Effector memory CD8-positive, alpha-beta T cell (primary cell): ENCODE measurements around the gene SCYGR4.

Experiments used
- ATAC-seq: fragments of 150-1000 bp; cut with Tn5 transposase; replicated peaks from 2 replicates; pipeline ENCODE4 v1.10.0; 2021; ENCODE audit warnings: mild to moderate bottlenecking, moderate library complexity
- DNase-seq, 3 experiments: peaks; one replicate each; pipeline ENCODE4 v3.0.0; 2021
- H3K27ac Mint-ChIP-seq, 2 donors: one replicate each; pipeline ENCODE4 v1.8.0; 2022; ENCODE audit warnings: mild to moderate bottlenecking in 2 of 2, mixed read lengths in 2 of 2, moderate library complexity in 2 of 2
- H3K27me3 Mint-ChIP-seq, 2 donors: one replicate each; pipeline ENCODE4 v1.8.0; 2022; ENCODE audit warnings: mixed read lengths in 2 of 2
- H3K36me3 Mint-ChIP-seq: one replicate; pipeline ENCODE4 v1.8.0; 2022; ENCODE audit warnings: mild to moderate bottlenecking, moderate library complexity, mixed read lengths; ENCODE audit not compliant: insufficient read depth
- H3K4me1 Mint-ChIP-seq, 2 donors: one replicate each; pipeline ENCODE4 v1.8.0; 2022; ENCODE audit warnings: low read depth in 2 of 2, mixed read lengths in 2 of 2
- H3K4me3 Mint-ChIP-seq, 2 donors: one replicate each; pipeline ENCODE4 v1.8.0; 2022; ENCODE audit warnings: mild to moderate bottlenecking in 2 of 2, mixed read lengths in 2 of 2, moderate library complexity in 2 of 2
- H3K9me3 Mint-ChIP-seq, 2 donors: one replicate each; pipeline ENCODE4 v1.8.0; 2022; ENCODE audit warnings: mixed read lengths in 2 of 2

The SCYGR4 gene

DNA sequence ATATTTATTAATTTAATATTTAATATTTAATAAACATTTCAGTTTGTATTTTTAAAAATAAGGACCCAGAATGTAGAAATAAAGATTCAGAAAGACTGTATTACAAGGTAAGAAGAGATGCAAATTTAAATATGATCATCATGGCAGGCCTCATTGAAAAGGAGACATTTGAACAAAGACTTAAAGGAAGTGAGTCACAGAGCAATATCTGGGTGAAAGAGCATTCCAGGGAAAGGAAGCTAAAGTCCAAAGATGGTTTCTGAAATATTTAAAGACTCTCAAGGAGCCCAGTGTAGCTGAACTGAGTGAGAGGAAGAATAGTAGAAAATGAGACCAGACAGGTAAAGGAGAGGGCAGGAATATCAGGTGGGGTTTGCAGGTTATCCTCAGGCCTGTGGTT lies 5.9 kb downstream of the SCYGR4 start:
- H3K9me3 Mint-ChIP-seq = no peaks in the 10 kb centered on the region
- no peak overlapping the region for H3K27ac Mint-ChIP-seq
- ATAC-seq = no peak
- no peak for DNase-seq
- H3K27me3 Mint-ChIP-seq = peaks cover 17 to 23% of the 10 kb centered on the region in 2 donors
- no peak overlapping the region for H3K4me3 Mint-ChIP-seq
- no peaks in the 10 kb centered on the region for H3K36me3 Mint-ChIP-seq
- no peaks in the 10 kb centered on the region for H3K4me1 Mint-ChIP-seq

DNA sequence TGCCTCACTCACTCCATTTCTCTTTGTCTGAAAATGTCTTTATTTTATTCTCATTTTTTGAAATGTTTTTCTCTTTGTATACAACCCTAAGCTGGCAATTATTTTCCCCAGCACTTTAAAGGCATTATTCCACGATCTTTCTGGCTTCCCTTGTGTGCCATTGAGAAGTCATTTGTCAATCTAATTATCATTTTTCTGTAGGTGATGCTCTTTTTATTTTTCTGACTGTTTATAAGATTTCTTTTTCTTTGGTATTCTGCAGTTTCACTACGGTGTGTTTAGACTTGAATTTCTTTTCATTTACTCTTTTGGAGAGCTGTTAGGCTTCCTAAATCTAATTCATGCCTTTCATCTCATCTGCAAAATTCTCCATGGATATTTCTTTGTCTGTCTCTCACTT lies 8.1 kb downstream of the SCYGR4 start:
- peaks cover 20 to 25% of the 10 kb centered on the region in 2 donors for H3K27me3 Mint-ChIP-seq
- no peak overlapping the region for H3K4me3 Mint-ChIP-seq
- ATAC-seq (no peak), DNase-seq (no peak)
- no peak overlapping the region for H3K27ac Mint-ChIP-seq
- no peaks in the 10 kb centered on the region for H3K4me1 Mint-ChIP-seq
- no peaks in the 10 kb centered on the region for H3K9me3 Mint-ChIP-seq
- no peaks in the 10 kb centered on the region for H3K36me3 Mint-ChIP-seq

DNA sequence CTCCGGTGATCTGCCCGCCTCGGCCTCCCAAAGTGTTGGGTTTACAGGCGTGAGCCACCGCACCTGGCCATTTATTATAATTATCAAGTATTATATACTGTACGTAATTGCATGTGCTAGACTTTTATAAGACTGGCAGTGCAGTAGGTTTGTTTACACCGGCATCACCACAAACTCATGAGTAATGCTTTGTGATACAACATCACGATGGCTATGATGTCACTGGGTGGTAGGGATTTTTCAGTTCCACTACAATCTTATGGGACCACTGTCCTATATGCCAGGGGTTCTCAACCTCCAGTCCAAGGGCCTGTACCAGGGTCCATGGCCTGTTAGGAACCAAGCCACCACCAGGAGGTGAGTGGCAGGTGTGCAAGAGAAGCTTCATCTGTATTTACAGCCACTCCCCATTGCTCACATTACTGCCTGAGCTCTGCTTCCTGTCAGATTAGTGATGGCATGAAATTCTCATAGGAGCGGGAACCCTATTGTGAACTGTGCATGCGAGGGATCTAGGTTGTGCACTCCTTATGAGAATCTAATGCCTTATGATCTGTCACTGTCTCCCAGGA lies 9.4 kb downstream of the SCYGR4 start:
- H3K27ac Mint-ChIP-seq = no peak overlapping the region
- no peaks in the 10 kb centered on the region for H3K9me3 Mint-ChIP-seq
- no peaks in the 10 kb centered on the region for H3K36me3 Mint-ChIP-seq
- ATAC-seq (no peak), DNase-seq (no peak)
- no peak overlapping the region for H3K4me3 Mint-ChIP-seq
- no peaks in the 10 kb centered on the region for H3K4me1 Mint-ChIP-seq
- peaks cover 25 to 29% of the 10 kb centered on the region in 2 donors for H3K27me3 Mint-ChIP-seq

DNA sequence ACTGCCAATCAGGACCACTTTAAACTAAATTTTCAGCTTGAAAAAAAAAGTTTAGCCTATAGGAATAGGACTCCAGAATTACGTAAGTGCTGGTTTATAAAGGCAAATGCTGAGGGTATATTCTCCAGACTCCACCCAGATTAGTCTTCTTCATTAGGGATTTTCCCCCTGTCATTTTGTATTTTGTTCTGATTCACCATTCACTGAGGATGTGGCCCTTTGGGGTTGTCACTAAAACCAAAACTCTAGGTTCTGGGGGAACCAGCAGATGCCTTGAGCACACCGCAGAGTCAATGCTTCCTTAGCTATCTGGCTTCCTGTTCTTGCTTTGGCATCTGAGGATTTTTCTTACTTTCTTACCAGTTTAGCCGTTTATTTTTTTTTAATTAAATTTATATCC lies 10.5 kb downstream of the SCYGR4 start:
- no peaks in the 10 kb centered on the region for H3K4me1 Mint-ChIP-seq
- H3K27ac Mint-ChIP-seq = no peak overlapping the region
- H3K9me3 Mint-ChIP-seq = no peaks in the 10 kb centered on the region
- no peak for ATAC-seq
- H3K36me3 Mint-ChIP-seq = no peaks in the 10 kb centered on the region
- H3K27me3 Mint-ChIP-seq = peaks cover 22 to 27% of the 10 kb centered on the region in 2 donors
- DNase-seq = no peak
- no peak overlapping the region for H3K4me3 Mint-ChIP-seq

DNA sequence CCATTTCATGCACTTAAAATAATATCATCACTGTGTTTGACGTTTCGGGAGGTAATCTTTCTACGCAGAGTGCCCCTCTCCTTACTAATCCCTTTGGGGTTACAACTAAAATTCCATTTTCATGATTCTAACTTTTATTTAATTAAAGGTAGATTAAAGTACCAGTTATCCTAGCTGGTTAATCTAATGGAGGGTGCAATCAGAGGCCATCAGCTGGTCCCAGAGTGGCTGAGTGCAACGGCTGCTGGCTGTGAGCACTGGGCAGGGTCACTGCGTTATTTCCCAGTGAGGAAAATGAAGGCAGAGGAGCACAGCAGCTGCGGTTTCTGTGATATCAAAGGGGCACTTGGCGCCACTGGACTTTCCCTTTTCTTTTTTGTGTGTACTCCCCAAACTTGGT lies 12.1 kb downstream of the SCYGR4 start:
- no peaks in the 10 kb centered on the region for H3K9me3 Mint-ChIP-seq

DNA sequence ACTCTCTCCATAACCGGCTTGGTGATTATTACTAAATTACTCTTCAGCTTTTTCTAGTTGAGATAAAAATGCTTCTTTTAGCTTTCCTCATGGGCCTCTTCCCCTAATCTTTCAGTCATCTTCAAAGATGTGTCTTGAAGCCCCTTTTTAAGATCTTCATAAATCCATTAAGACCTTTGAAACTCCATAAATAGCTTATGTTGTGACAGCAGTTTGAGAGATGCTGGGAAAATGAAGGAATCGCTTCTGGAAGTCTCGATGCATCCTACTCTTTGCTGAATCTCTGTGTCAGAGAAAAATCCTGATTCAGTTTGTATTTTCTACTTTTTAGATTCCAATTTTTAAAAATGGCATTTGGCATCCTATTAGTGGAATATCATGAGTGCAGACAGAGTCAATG lies 13.0 kb downstream of the SCYGR4 start:
- no peaks in the 10 kb centered on the region for H3K4me1 Mint-ChIP-seq
- H3K9me3 Mint-ChIP-seq = no peaks in the 10 kb centered on the region
- ATAC-seq (no peak), DNase-seq (no peak)
- H3K36me3 Mint-ChIP-seq = no peaks in the 10 kb centered on the region
- no peak overlapping the region for H3K4me3 Mint-ChIP-seq
- H3K27me3 Mint-ChIP-seq = peaks cover 22 to 34% of the 10 kb centered on the region in 2 donors
- no peak overlapping the region for H3K27ac Mint-ChIP-seq

More for the DNA sequence above, 12.1 kb downstream of the SCYGR4 start:
- no peak for ATAC-seq
- no peak overlapping the region for H3K4me3 Mint-ChIP-seq
- H3K27me3 Mint-ChIP-seq = peaks cover 22 to 32% of the 10 kb centered on the region in 2 donors
- DNase-seq = no peak
- H3K27ac Mint-ChIP-seq = no peak overlapping the region
- H3K4me1 Mint-ChIP-seq = no peaks in the 10 kb centered on the region
- no peaks in the 10 kb centered on the region for H3K36me3 Mint-ChIP-seq

DNA sequence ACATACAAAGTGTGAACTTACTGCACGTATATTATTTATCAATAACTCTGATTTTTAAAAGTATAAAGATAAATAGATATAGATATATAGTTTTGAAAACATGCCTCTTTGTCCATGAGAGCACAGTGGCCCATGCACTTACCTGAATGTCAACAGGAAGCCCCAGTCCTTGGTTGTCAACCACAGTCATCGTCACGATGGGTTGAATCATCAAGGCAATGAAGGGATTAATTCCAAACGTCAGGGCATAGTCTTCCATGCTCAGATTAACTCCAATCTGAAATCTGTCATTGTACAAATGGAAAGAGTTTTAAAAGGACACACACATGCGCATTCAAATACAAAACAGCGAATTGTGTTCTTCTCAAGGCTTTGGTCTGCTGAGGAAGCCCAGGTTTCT lies 15.5 kb downstream of the SCYGR4 start:
- Mint-ChIP-seq H3K4me1 (no peaks in the 10 kb centered on the region), H3K4me3 (no peak overlapping the region), H3K27ac (no peak overlapping the region), H3K9me3 (no peaks in the 10 kb centered on the region), H3K27me3 (peaks cover 22 to 27% of the 10 kb centered on the region in 2 donors), H3K36me3 (no peaks in the 10 kb centered on the region)
- ATAC-seq = no peak
- DNase-seq = no peak

DNA sequence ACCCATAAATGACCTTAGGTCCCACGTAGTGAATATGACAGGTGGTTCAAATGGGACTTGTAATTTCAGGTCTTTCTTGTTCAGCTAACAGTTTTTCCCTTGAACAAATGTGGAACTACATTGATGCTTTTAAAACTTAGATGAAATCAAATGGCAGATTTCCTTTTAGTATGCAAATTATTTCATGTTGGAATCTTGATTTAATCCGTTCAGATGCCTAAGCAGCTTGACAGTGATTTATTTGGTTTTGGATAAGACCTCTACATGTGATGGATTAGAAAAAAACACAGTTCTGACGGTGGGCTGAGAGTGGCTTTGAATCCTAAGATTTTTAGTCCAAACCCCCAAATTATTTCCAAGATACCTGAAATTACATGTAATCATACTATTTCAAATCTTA lies 16.9 kb downstream of the SCYGR4 start:
- Mint-ChIP-seq H3K27ac (no peak overlapping the region), H3K27me3 (peaks cover 18 to 22% of the 10 kb centered on the region in 2 donors), H3K4me3 (no peak overlapping the region), H3K4me1 (no peaks in the 10 kb centered on the region), H3K36me3 (no peaks in the 10 kb centered on the region), H3K9me3 (no peaks in the 10 kb centered on the region)
- no peak for DNase-seq
- no peak for ATAC-seq

DNA sequence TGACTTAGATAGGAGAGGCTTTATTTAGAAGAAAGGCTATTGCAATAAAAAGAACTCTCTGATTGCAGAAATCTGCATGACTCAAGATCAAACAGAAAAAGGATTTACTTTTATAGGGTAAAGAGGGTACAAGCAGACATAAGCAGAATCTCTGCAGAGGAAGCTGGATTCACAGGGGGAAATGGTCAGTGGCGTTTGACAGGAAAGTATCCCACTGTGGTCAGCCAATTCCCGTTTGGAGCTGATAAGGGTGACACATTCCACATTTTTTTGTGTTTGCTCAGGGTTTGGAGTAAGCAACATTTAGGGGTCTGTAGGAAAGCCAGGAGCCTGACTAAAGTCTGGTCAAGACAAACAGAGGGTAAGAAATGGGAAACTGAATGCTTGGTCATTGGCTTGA lies 25.4 kb downstream of the SCYGR4 start:
- ATAC-seq (no peak), DNase-seq (no peak)
- Mint-ChIP-seq H3K36me3 (no peaks in the 10 kb centered on the region), H3K27ac (no peak overlapping the region), H3K4me3 (no peak overlapping the region), H3K27me3 (peaks cover 6 to 12% of the 10 kb centered on the region in 2 donors), H3K9me3 (no peaks in the 10 kb centered on the region), H3K4me1 (no peaks in the 10 kb centered on the region)

DNA sequence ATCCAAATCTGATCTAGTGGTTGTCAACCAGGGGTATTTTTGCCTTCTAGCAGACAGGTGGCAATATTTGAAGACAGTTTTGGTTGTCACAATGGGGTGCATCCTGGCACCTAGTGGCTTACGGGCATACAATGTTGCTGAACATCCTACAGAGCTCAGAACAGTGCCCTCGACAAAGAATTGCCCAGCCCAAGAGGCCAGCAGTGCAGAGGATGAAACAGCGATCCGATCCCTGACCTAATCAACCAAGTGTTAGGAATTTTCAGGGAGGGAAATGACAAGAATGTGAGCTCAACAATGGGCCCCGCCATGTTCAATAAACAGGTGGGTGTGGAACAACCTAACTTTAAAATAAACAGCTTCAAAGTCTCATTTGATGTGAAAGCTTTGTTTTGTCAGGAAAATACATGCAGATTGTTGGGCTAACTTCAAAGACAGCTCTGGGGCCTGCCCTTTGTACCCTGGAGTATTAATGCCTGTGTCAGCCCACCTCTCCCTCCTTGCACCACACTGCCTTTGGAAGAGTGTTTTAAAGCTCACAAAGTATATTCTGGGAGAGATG lies 26.8 kb downstream of the SCYGR4 start:
- no peaks in the 10 kb centered on the region for H3K36me3 Mint-ChIP-seq

DNA sequence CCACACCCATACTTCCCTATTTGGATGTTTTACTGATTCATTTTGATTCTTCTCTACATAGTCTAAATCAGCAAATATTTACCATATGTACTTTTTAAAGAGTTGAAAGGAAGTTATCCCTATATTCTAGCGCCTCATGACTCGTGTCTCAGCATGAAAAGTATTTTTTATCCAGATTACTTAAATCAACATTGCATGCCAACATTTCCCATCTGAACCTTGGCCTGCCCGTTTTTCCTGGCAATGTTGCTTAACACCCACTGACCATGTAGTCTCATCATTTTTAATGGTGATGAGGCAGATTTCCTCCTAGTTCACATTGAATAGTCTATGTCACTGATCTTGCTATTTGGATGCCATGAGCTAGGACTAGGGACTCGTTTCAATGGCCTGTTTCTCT lies 36.1 kb downstream of the SCYGR4 start:
- Mint-ChIP-seq H3K27ac (no peak overlapping the region), H3K4me1 (no peaks in the 10 kb centered on the region), H3K4me3 (no peak overlapping the region), H3K9me3 (no peaks in the 10 kb centered on the region), H3K36me3 (no peaks in the 10 kb centered on the region), H3K27me3 (peaks cover 11 to 13% of the 10 kb centered on the region in 2 donors)
- ATAC-seq (no peak), DNase-seq (no peak)

More for the DNA sequence above, 26.8 kb downstream of the SCYGR4 start:
- Mint-ChIP-seq H3K27ac (no peak overlapping the region), H3K27me3 (peaks cover 17 to 20% of the 10 kb centered on the region in 2 donors), H3K4me1 (no peaks in the 10 kb centered on the region), H3K9me3 (no peaks in the 10 kb centered on the region), H3K4me3 (no peak overlapping the region)
- DNase-seq (no peak), ATAC-seq (no peak)

DNA sequence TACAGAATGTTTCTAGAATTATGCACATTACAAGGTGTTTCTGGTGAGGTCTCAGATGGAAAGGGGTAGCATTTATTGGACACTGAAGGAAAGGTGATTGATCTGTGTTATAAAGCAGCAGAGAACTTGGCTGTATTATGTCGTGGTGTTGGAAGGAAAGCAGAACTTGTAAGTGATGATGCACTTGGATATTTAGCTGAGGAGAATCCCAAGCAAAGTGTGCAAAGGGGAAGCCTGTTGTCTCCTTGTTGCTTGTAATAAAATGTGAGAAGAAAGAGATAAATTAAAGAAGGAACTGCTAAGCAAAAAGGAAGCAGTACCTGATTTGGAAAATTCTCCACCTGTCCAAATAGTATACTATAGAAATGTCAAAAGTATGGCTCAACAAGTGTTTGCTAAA lies 37.1 kb downstream of the SCYGR4 start:
- ATAC-seq = no peak
- Mint-ChIP-seq H3K27ac (no peak overlapping the region), H3K36me3 (no peaks in the 10 kb centered on the region), H3K27me3 (peaks cover 7 to 13% of the 10 kb centered on the region in 2 donors), H3K4me1 (no peaks in the 10 kb centered on the region), H3K4me3 (no peak overlapping the region), H3K9me3 (no peaks in the 10 kb centered on the region)
- DNase-seq = no peak

DNA sequence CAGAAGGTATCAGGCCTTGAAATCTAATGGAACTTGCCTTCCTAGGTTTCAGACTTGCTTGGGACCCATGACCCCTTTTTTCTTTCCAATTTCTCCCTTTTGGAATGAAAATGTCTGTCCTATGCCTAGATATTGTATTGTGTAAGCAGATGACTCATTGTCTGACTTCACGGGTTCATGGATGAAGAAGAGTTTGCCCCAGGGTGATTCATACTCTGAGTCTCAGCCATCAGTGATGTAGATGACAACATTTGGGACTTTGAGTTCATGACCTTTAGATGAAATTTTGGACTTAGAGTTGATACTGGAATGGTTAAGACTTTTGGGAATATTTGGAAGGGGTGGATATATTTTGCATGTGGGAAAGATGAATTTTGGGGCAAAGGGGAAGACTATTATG lies 38.2 kb downstream of the SCYGR4 start:
- no peak for ATAC-seq

DNA sequence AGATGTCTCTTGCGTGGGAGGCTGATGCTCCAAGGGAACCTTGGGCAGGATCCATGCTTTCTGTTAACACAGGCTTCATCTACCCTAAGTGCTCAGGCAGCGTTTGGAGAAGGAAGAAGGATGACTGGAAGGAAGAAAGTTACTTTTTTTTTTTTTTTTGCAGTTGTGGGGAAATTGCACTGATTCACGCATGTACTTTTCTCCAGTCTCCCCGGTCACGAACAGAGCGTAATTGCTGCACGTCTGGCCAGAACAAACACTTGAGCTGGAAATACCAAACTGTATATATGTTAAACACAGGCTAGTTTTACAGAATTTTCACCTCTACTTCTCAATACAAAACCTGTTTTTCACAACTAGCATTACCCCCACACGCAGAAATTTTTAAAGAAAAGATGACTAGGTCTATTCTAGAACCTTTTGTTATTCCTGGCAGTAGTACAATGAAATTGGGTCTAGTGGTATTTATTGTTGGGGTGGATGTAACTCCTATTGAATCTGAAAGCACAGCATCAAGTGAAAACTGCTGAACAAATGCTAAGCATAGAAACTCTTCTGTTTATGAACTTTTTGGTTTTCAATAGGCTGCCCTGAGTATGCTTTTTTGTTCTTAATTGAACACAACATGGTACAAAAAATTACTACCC lies 40.0 kb downstream of the SCYGR4 start:
- H3K4me3 Mint-ChIP-seq = no peak overlapping the region
- no peak overlapping the region for H3K27ac Mint-ChIP-seq
- no peaks in the 10 kb centered on the region for H3K4me1 Mint-ChIP-seq
- H3K9me3 Mint-ChIP-seq = no peaks in the 10 kb centered on the region
- ATAC-seq (no peak), DNase-seq (no peak)
- H3K36me3 Mint-ChIP-seq = no peaks in the 10 kb centered on the region
- H3K27me3 Mint-ChIP-seq = peaks cover 7 to 13% of the 10 kb centered on the region in 2 donors

More for the DNA sequence above, 38.2 kb downstream of the SCYGR4 start:
- Mint-ChIP-seq H3K4me3 (no peak overlapping the region), H3K27ac (no peak overlapping the region), H3K9me3 (no peaks in the 10 kb centered on the region), H3K36me3 (no peaks in the 10 kb centered on the region), H3K27me3 (peaks cover 7 to 13% of the 10 kb centered on the region in 2 donors), H3K4me1 (no peaks in the 10 kb centered on the region)
- DNase-seq = no peak
